WTC11 (cell line): ENCODE data around the gene NCF2. TPM values are rescaled to one million over a fixed set of nuclear protein-coding genes. Genes with fewer than 3 reads are reported as not detected.

Experiments used
- ATAC-seq: fragments of 200-7000 bp; cut with Tn5 transposase; 2 replicates; pipeline ENCODE4 v1.10.0; 2021; ENCODE audit warnings: mild to moderate bottlenecking, moderate library complexity
- CTCF ChIA-PET: fragments of 300-600 bp; sonication (Branson Sonifier 250); formaldehyde crosslinking; loops from one replicate; lab custom pipeline; 2021; ENCODE audit warnings: antibody characterized with exemption; lab: Charles Lee
- POLR2A ChIA-PET: fragments of 350-600 bp; sonication (Branson Sonifier 250); formaldehyde crosslinking; loops from one replicate; lab custom pipeline; 2021; ENCODE audit warnings: antibody characterized with exemption; lab: Charles Lee
- DNase-seq: peaks from one replicate; pipeline ENCODE4 v3.0.0; 2021; ENCODE audit warnings: low spot score
- H3K27ac Mint-ChIP-seq: 2 replicates; pipeline ENCODE4 v1.8.0; 2021; ENCODE audit warnings: mixed read lengths
- H3K27me3 Mint-ChIP-seq: 2 replicates; pipeline ENCODE4 v1.8.0; 2021; ENCODE audit warnings: low read depth, mild to moderate bottlenecking, moderate library complexity, mixed read lengths
- H3K36me3 Mint-ChIP-seq: 2 replicates; pipeline ENCODE4 v1.8.0; 2021; ENCODE audit warnings: mixed read lengths
- H3K4me1 Mint-ChIP-seq: 2 replicates; pipeline ENCODE4 v1.8.0; 2022; ENCODE audit warnings: mixed read lengths
- H3K4me3 Mint-ChIP-seq: 2 replicates; pipeline ENCODE4 v1.8.0; 2021; ENCODE audit warnings: mild to moderate bottlenecking, moderate library complexity, mixed read lengths
- H3K9me3 Mint-ChIP-seq: 2 replicates; pipeline ENCODE4 v1.8.0; 2021; ENCODE audit warnings: mixed read lengths
- AR ChIP-seq: fragments of 250-450 bp; sonication (Bioruptor Pico); IDR thresholded peaks from 2 replicates; pipeline ENCODE4 v1.9.0; 2021; ENCODE audit warnings: mild to moderate bottlenecking
- ARID4B ChIP-seq: sonication (generic); formaldehyde crosslinking; IDR thresholded peaks from 2 replicates; pipeline ENCODE4 v1.8.0; 2023; ENCODE audit warnings: missing genetic modification reagents, mild to moderate bottlenecking, borderline replicate concordance
- E2F4 ChIP-seq: sonication (generic); formaldehyde crosslinking; IDR thresholded peaks from 2 replicates; pipeline ENCODE4 v1.8.1; 2022; ENCODE audit warnings: low read depth, mild to moderate bottlenecking, moderate library complexity, missing genetic modification reagents, borderline replicate concordance
- GABPB1 ChIP-seq: sonication (generic); formaldehyde crosslinking; IDR thresholded peaks from 2 replicates; pipeline ENCODE4 v1.8.1; 2023; ENCODE audit warnings: mild to moderate bottlenecking, missing genetic modification reagents
- GRHL2 ChIP-seq: fragments of 250-450 bp; sonication (Bioruptor Pico); IDR thresholded peaks from 2 replicates; pipeline ENCODE4 v1.8.0; 2022; ENCODE audit warnings: mild to moderate bottlenecking, moderate library complexity; ENCODE audit not compliant: insufficient replicate concordance, severe bottlenecking
- GTF2I ChIP-seq: fragments of 250-450 bp; sonication (Bioruptor Pico); conservative IDR thresholded peaks from 2 replicates; pipeline ENCODE4 v1.4.0; 2021; ENCODE audit warnings: mild to moderate bottlenecking
- MAX ChIP-seq: sonication (generic); formaldehyde crosslinking; IDR thresholded peaks from 2 replicates; pipeline ENCODE4 v1.8.0; 2022; ENCODE audit warnings: mild to moderate bottlenecking, missing genetic modification reagents
- NFYB ChIP-seq: sonication (generic); formaldehyde crosslinking; conservative IDR thresholded peaks from 2 replicates; pipeline ENCODE4 v1.8.0; 2022; ENCODE audit warnings: low read depth, missing genetic modification reagents
- NR2C2 ChIP-seq: sonication (generic); formaldehyde crosslinking; IDR thresholded peaks from 2 replicates; pipeline ENCODE4 v1.8.0; 2022; ENCODE audit warnings: mild to moderate bottlenecking, missing genetic modification reagents
- PRRX2 ChIP-seq: fragments of 250-450 bp; sonication (Bioruptor Pico); IDR thresholded peaks from 2 replicates; pipeline ENCODE4 v1.8.0; 2021; ENCODE audit warnings: mild to moderate bottlenecking
- RORB ChIP-seq: fragments of 250-450 bp; sonication (Bioruptor Pico); IDR thresholded peaks from 2 replicates; pipeline ENCODE4 v1.9.0; 2021; ENCODE audit warnings: mild to moderate bottlenecking
- STAT6 ChIP-seq: sonication (generic); formaldehyde crosslinking; conservative IDR thresholded peaks from 2 replicates; pipeline ENCODE4 v1.8.1; 2023; ENCODE audit warnings: mild to moderate bottlenecking, low read depth, missing genetic modification reagents, moderate library complexity
- TP53 ChIP-seq: sonication (generic); formaldehyde crosslinking; IDR thresholded peaks from 2 replicates; pipeline ENCODE4 v1.8.1; 2023; ENCODE audit warnings: mild to moderate bottlenecking, missing genetic modification reagents
- ZNF121 ChIP-seq: sonication (generic); formaldehyde crosslinking; IDR thresholded peaks from 2 replicates; pipeline ENCODE4 v1.8.0; 2023; ENCODE audit warnings: missing genetic modification reagents
- ZNF138 ChIP-seq: sonication (generic); formaldehyde crosslinking; conservative IDR thresholded peaks from 2 replicates; pipeline ENCODE4 v1.8.1; 2022; ENCODE audit warnings: mild to moderate bottlenecking, moderate library complexity, missing genetic modification reagents
- ZNF263 ChIP-seq: sonication (generic); formaldehyde crosslinking; IDR thresholded peaks from 2 replicates; pipeline ENCODE4 v1.8.1; 2022; ENCODE audit warnings: low read depth, mild to moderate bottlenecking, moderate library complexity, missing genetic modification reagents
- ZNF281 ChIP-seq: sonication (generic); formaldehyde crosslinking; IDR thresholded peaks from 2 replicates; pipeline ENCODE4 v1.8.0; 2023; ENCODE audit warnings: mild to moderate bottlenecking, missing genetic modification reagents
- ZNF396 ChIP-seq: fragments of 250-450 bp; sonication (Bioruptor Pico); IDR thresholded peaks from 2 replicates; pipeline ENCODE4 v1.8.0; 2021; ENCODE audit warnings: mild to moderate bottlenecking, moderate library complexity, borderline replicate concordance
- total RNA-seq: library from RNA; stranded (reverse); gene quantifications from 3 replicates; pipeline ENCODE4 v1.2.3, GENCODE V29; 2021

The NCF2 gene
- total RNA-seq, 1 experiment from 2014 or later, result 0.52 TPM

- TF ChIP-seq ZNF281 (CRISPR knock-in tag) (no peak), NR2C2 (CRISPR knock-in tag) (no peak), ZNF138 (no peak)
These were observed 22.1 kb upstream of the NCF2 start (continued) for GRCh38 chr1:183612407-183612806.

GRCh38 chr1:183611021-183611420, 20.8 kb upstream of the NCF2 start:
- H3K9me3 Mint-ChIP-seq, result peaks cover 13% of the 10 kb centered on the region
- POLR2A ChIA-PET, result no interaction called here
- peaks cover 7% of the 10 kb centered on the region for H3K4me1 Mint-ChIP-seq
- DNase-seq, result no peak
- no peak overlapping the region for H3K4me3 Mint-ChIP-seq
- TF ChIP-seq AR (CRISPR knock-in tag) (no peak), RORB (no peak), MAX (CRISPR knock-in tag) (no peak), NFYB (CRISPR knock-in tag) (no peak), ZNF396 (CRISPR knock-in tag) (no peak), STAT6 (no peak), ZNF263 (CRISPR knock-in tag) (no peak), ARID4B (CRISPR knock-in tag) (no peak), PRRX2 (CRISPR knock-in tag) (no peak), TP53 (no peak), E2F4 (CRISPR knock-in tag) (no peak), GRHL2 (CRISPR knock-in tag) (no peak), GABPB1 (CRISPR knock-in tag) (no peak), GTF2I (CRISPR knock-in tag) (no peak), ZNF121 (no peak)
- TF ChIP-seq, all 79 proteins: peak for 0
- CTCF ChIA-PET, result no interaction called here
- ATAC-seq, result no peak
- no peak overlapping the region for H3K27ac Mint-ChIP-seq
- H3K36me3 Mint-ChIP-seq, result peaks cover 3% of the 10 kb centered on the region; the same call in 1 of the 2 replicates
- H3K27me3 Mint-ChIP-seq, result 0 out of 2 replicates have a peak, but pooled peaks cover 3% of the 10 kb centered on the region
